SHP77 (cell line): ENCODE data around the gene TXNRD2.

Experiments used
- DNase-seq, 2 experiments: peaks; one replicate each; lab custom pipeline; 2025; lab: John Stamatoyannopoulos, UW

The TXNRD2 gene

DNA sequence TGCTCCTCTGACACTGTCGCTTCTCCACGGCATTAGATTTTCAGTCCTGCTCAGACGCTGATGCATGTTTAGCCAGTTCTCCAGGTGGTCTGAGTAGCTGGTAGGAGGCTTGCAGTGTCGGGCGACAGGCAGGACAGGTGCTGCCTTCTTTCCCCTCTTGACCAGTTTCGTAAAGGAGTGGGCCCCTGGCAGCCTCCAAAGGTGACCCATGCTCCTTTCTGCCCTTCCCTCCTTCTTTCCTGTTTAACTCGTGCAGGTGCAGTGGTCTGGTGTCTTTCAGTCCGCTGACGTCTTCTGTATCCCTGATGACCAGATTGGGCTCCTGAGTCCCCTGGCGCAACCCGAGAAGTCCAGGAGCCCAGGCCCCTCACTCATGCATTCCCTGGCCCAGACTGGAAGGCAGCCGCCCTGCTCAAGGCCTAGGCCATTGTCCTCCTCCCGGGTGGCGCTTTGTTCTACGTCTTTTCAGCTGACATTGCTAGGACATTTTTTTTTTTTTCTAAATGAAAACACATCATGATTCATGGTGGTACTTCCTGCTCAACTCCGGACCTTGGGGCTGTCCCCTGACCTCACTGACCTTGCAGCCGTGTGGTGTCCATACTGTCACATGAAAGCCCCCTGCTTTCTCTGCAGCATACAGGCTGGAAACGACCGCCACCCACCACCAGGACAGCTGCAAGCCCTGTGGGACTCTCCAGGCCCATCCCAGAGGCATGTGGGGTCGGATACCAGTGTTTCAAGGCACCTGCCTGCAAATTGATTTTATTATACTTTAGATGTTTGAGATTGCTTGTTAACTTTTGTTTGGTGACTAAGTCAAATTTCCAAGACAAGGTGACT lies 25.5 kb upstream of the TXNRD2 start:
- DNase-seq: no peak

DNA sequence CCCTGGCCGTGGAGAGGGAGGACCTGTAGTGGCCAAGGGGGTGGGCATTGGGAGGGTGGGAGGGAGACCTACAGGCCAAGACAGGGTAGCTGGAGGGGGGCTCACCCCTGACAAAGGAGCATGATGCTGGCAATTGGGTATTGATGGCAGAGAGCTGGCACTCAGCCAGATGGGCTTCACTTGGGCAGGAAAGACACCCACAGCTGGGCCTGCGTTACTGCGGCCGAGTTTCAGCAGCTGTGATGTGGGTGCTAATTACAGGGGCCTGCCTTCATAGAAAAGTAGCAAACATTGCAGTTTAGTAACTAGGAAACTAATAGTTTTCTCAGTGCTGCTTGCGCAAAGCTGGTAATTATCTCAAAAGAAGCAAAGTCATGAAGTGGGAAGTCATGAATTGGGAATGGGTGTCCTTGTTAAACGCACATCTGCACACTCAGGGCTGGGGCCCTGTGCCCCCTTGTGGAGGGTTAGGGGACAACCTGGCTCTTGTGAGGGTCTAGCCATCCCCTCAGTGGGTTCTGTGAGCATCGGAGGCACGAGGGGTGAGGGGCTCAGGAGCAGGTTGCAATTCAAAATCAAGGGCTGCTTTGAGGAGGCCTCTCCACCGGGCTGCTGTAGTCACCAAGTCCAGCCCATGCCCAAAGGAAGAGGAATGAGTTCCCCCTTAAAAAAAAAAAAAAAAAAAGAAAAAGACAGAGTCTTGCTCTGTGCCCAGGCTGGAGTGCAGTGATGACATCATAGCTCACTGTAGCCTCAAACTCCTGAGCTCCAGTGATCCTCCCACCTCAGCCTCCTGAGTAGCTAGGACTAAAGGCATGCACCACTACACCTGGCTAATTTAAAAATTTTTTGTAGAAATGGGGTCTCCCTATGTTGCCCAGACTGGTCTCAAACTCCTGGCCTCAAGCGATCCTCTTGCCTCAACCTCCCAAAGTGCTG lies 24.4 kb upstream of the TXNRD2 start:
- DNase-seq: no peak

DNA sequence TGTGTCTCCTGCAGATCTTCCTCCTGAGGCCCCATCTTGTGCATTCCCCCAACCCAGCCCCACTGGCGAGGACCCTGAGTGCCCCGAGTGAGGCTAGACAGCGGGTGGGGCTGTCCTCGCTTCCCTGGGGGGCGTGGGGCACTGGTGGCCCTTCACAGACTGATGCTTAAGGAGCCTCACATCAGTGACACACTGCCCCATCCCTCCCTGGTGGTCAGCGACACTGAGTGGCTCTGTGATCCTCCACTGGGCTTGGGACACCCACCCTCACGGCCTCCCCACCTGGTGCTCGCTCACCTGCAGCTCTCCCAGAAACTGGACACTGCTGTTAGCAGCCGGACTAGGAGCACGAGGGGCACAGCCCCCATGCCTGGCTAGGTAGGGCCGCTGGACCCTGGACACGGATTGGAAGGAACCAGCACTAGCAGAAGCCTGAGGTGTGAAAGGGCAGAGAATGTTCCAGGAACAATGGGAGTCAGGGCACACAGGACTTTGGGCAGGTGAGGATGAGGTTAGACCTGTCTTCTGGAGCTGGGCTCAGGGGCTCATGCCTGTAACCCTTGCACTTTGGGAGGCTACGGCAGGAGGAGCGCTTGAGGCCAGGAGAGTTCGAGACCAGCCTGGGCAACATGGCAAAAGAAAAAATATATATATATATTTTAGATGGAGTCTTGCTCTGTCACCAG lies 23.2 kb upstream of the TXNRD2 start:
- no peak for DNase-seq

DNA sequence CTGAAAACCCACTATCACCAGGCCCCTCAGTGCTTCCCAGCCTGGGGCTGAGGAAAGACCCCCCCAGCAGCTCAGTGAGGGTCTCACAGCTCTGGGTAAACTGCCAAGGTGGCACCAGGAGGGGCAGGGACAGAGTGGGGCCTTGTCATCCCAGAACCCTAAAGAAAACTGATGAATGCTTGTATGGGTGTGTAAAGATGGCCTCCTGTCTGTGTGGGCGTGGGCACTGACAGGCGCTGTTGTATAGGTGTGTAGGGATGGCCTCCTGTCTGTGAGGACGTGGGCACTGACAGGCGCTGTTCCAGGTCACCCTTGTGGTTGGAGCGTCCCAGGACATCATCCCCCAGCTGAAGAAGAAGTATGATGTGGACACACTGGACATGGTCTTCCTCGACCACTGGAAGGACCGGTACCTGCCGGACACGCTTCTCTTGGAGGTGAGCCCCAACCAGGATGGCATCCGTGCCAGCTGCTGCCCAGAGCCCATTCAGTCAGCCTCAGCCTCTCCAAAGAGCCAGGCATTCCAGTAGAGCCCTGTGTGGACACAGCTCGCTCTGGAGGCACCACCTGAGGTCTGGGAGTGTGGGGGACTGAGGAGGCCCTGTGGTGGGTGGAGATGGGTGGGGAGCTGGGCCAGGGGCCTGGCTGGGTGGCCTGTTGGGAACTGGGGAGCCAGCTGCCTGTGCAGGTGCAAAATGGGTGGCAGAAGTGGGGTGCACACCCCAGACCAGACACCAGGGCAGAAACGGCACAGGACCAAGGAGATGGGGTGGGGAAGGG lies 22.4 kb upstream of the TXNRD2 start:
- DNase-seq: no peak

DNA sequence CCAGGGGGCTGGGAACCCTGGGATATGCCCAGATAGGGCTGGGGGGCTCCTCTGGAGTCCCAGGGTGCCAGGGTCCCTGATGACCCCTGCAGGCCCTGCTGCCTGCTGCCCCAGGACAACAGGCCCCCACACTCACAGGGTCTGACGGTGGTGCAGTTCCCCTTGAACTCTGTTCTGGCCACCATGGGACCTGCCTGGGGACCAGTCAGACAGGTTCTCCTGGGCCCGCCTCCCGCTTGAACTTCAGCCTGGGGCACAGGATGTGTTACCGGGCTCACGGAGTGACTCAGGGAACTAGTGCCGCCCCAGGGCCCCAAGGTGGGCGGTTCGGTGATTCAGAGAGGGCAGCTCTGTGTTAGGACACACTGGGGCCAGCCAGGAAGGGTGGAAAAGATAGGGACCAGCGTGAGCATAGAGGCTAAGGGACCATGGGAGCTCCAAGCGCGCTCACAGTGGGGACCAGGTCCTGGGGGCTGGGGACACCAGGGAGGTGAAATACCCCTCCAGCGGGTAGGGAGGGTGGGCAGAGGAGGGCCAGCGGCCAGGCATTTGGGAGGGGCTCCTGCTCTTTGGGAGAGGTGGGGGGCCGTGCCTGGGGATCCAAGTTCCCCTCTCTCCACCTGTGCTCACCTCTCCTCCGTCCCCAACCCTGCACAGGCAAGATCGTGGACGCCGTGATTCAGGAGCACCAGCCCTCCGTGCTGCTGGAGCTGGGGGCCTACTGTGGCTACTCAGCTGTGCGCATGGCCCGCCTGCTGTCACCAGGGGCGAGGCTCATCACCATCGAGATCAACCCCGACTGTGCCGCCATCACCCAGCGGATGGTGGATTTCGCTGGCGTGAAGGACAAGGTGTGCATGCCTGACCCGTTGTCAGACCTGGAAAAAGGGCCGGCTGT lies 21.5 kb upstream of the TXNRD2 start:
- no peak for DNase-seq

DNA sequence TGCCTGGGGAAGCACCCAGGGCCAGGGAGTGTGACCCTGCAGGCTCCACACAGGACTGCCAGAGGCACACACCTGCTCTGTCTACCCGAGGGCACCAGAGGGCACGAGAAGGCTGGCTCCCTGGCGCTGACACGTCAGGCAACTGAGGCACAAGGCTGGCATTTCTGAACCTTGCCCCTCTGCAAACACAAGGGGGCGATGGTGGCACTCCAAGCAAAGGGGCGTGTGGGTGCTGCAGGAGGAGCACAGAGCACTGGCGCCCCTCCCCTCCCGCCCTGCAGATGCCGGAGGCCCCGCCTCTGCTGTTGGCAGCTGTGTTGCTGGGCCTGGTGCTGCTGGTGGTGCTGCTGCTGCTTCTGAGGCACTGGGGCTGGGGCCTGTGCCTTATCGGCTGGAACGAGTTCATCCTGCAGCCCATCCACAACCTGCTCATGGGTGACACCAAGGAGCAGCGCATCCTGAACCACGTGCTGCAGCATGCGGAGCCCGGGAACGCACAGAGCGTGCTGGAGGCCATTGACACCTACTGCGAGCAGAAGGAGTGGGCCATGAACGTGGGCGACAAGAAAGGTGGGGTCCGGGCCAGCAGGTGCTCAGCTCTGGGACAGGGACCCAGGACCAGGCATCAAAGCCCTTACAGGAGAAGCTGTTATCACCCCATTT lies 20.8 kb upstream of the TXNRD2 start:
- DNase-seq: peak; percentile 84 to 87

DNA sequence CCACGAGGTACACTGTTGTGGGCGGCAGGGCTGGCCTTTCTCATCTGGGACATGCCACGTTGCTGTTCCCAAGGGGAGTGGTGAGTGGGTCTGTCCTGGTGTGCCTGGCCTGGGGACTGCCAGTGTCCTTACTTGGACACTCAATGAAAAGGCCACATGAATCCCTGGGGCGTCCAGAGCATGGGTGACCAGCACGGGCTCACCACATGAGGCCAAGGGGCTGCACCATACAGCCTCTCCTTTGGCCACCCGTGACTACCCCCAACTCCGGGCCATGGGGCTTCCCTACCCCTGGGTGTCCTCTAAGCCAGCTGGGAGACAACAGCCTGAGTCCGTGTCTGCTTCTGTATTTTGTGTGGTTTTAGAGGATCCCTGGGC lies 20.2 kb upstream of the TXNRD2 start:
- no peak for DNase-seq

DNA sequence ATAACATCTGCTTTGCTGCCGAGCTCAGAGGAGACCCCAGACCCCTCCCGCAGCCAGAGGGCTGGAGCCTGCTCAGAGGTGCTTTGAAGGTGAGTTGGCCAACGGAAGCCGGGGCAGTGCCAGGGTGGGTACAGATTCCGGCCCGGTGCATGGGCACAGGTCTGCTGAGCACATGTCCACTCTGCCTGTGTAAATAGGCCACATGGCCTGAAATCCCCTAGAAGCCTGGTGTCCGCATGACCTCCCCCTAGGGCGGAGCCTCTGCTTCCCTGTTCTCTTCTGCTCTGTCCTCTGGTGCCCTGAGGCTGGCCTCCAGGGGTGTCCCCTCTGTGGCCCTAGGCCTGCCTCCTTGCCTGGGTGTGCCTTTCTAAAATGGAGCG lies 19.6 kb upstream of the TXNRD2 start:
- DNase-seq: no peak

DNA sequence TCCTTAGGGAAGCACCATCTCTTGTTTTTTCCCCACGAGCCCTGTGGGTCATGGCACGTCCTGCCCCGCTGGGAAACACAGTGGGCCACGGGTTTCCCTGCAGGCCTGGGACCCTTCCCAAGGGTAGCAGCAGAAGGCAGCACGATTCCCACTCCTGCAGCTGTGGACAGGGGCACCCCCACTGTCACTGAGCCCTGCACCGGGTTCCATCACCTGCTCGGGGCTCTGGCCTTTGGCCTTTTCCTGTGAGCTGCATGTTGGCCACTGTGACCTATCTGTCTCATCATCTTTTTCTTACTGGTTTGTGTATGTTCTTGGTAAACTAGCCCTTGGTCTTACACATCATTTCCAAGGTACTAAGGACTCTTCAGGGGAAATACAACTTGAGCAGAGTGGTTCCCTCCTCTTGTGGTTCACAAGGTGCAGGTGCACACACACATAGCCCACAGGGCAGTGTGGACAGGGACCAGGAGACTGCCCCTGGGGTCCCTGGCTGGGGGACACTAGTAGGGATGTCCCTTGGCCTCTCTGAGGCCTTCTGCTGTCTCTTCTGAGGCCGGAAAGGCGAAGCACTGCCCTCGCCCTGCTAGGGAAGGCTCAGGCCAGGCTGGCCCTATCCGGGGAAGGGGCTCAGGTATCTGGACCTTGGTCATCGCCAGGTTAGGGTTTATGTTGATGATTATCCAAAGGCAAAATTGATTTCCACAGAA lies 19.0 kb upstream of the TXNRD2 start:
- DNase-seq: no peak

DNA sequence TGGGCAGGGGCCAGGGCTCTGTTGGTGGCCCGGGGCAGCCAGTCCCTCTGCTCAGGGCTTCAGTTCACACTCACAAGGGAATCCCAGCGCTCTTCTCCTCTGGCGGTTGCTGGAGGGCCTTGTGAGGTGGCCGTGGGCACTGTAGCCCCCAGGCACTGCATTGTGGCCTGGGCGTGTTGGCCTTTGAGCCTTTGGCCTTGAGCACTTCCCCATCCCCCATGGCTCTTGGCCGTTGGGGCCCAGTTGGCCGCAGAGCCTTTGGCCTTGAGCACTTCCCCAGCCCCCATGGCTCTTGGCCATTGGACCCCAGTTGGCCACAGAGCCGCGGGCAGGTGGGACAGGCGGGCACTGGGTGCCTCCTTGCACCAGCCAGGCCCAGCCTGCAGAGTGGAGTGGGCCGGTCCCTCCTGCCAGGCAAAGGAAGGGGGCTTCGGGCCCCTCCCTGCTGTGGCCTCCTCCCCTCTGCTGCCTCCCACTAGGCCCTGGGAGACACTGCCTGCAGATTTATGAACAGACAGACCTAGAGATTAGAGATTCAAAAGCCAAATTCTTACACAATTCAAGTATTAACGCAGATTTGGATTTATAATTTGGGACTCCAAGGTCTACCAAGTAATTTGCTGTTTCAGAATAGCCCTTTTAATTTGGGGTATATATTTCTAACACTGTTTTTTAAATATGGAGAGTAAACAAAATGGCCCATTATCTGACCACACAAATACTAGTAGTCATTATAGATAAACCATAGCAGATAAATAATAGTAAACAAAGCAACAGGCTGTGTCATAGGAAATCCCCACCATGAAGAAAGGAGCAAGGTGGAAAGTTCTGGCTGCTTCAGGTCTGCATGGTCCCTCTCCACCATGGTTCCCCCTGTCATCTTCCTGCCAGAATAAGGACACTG lies 18.2 kb upstream of the TXNRD2 start:
- DNase-seq: no peak

DNA sequence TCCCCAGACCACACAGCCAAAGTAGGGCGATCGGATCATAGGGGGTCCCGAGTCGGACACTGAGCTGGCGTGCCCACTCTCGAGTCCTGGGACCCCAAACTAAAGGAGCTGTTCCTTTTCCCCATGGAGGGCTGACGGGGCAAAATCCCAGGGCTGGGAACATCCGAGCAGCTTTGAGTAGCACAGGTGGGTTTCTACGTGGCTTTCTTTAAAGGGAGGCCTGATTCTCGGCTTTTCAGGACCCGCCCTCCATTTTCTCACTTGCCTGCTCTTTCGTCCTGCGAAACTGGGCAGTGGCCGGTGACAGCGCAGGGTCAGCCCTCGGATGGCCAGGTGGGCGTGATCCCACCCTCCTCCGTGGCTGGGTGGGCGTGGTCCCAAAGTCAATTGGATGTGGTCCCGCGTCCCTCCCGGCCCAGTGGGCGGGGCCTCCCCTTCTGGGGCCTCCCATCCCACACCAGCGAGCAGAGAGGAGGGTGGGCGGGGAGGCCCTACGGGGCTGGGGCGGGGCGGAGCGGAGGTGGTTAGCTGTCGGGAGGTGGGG lies 17.5 kb upstream of the TXNRD2 start:
- DNase-seq: no peak

DNA sequence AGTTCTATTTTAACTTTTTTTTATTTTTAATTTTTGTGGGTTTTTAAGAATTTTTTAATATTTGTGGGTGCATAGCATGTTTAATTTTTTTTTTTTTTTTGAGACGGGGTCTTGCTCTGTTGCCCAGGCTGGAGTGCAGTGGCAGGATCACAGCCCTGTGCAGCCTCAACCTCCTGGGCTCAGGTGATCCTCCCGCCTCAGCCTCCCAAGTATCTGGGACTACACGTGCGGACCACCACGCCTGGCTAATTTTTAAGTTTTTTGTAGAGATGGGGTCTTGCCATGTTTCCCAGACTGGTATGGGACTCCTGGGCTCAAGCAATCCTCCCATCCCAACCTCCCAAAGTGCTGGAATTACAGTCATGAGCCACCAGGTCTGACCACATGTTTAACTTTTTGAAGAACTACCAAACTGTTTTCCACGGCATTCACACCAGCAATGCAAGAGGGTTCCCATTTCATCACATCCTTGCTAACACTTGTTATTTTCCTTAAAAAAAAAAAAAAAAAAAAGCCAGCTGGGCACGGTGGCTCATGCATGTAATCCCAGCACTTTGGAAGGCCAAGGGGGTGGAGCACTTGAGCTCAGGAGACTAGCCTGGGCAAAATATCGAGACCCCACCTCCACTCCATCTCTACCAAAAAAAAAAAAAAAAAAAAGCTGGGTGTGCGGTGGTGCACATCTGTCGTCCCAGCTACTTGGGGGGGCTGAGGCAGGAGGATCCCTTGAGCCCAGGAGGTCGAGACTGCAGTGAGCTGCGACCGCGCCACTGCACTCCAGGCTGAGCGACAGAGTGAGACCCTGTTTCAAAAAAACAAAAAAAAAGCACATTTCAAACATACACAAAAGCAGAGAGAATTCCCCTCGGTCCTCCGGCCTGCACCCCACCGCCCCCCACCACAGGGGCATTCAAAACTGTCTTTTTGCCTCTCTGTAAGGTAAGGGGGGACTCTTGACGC lies 16.7 kb upstream of the TXNRD2 start:
- no peak for DNase-seq

DNA sequence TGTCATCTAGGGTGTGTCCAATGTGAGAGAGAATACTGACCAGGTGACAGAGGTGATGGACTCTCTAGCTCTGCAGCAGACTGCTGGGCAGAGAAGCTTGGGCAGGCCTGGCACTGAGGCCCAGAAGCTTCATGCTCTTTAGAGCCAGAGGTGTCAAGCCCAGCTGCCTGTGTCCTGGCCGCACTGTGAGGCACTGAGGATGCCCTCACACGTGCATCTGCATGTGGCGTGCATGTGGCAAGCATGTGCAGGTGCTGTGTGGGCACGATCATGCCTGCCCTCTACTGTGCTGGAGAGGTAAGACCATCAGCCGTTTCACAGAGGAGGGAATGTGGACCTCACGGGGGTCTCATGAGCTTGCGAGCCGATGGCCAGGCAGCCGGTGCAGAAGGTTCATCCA lies 15.8 kb upstream of the TXNRD2 start:
- DNase-seq: no peak

DNA sequence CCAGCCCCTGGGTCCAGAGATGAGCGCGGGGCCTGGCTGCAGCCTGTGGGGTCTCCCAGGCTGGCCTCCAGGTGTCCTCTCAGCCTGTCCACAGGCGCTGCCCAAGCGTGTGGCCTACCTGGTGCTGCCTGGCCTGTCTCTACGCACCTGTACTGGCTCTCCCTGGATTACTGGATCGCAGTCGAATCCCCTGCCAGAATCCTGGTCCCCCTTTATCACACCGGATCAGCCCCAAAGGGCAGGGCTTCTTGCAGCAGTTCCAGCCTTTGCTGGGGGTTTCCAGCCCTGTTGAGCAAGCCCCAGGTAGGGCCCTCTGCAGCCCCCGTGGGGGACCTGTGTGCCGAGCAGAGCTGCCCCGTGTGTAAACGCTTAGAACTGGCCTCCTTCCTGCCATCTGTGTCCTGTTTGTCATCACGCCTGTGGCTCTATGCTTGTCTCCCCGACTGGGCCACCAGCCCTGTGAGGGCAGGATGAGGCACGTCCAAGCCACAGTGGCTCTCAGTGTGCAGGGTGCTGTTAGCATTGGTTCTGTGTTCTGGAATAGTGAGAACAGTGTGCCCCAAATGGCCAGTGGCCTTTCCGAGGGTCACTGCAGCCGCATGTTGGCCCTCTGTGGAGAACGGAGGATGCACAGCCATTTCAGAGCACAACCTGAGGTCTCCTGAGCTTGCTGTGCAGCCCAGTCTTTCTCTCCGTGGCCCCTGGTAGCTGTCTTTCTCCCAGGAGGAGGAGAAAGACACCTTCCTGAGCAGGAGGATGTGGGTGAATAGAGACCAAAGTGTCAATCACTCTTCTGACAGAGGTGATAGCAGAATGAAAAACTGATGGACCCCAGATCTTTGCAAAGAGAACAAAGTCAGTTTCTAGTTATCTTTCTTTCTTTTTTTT lies 13.9 kb upstream of the TXNRD2 start:
- peak in 1 of 2 experiments; percentile 14 for DNase-seq

DNA sequence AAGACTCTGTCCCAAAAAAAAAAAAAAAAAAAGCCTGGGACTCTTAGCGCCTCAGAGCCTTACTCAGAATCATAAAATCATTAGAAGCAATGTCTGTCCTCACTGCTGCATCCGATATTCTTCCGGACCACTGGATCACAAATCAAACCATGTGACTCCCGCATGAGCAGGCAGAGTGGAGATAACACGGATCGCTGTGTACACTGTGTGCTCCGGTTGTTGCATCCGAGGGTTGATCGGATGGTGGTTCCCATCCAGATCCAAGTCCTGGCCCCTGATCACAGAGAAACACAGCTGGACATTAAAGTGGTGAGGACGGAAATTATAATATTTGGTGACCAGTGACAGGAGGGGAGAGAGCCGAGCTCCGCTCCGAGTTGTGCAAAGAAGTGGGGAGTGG lies 9.7 kb upstream of the TXNRD2 start:
- no peak for DNase-seq
